GM18508 (cell line): Measurements from ENCODE around the gene PLA2G12A.

Source experiments
- ATAC-seq: cut with Tn5 transposase; IDR thresholded peaks from one replicate; pipeline ENCODE4 v1.9.1; 2021; ENCODE audit warnings: moderate number of reproducible peaks; ENCODE audit not compliant: insufficient read depth, unreplicated experiment

Gene PLA2G12A

DNA sequence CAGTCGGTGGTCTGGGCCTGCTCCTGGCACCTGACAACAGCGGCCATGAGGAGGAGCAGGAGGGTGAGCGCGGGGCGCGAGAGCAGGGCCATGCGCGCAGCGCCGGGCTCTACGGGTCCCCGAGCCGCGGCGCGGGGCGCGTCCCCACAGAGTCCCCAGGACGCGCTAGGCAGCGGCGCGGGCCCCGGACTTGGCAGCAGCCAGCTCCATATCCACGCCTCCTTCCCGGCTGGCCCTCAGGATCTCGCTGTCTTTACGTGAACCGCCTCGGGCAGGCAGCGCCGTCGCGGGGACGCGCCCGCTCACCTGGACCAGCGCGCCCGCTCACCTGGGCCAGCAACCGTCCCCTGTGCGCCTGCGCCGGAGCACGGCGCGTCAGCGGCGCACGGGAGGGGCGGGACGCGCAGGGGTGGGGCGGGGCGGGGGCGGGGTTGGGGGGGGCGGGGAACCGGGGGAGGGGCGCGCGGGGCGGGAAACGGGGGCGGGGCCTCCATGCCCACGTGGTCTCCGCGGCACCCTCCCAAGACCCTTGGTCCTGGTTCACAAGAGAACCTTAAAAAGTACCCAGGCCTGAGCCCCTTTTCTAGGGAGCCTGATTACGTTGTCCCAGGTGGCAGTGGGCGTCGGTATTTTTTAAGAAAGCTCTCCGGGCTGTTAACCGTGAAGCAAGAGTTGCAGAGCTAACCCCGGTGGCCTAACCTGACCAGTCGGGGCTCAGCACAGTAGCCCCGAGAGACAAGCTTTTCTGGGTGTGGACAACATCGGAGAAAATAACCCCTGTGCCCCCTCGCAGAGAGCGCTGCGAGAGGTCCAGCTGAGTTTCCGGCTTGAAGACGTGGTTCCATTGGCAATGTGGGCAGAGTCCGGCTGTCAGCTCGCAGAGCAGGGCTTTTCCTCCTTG is at the start of gene PLA2G12A:
Gene PLA2G12A (minus strand): TSS at position 353 of the 901 bp plus-strand sequence. CDS start 261 bp downstream, at position 92.
- ATAC-seq: peak; percentile 58

DNA sequence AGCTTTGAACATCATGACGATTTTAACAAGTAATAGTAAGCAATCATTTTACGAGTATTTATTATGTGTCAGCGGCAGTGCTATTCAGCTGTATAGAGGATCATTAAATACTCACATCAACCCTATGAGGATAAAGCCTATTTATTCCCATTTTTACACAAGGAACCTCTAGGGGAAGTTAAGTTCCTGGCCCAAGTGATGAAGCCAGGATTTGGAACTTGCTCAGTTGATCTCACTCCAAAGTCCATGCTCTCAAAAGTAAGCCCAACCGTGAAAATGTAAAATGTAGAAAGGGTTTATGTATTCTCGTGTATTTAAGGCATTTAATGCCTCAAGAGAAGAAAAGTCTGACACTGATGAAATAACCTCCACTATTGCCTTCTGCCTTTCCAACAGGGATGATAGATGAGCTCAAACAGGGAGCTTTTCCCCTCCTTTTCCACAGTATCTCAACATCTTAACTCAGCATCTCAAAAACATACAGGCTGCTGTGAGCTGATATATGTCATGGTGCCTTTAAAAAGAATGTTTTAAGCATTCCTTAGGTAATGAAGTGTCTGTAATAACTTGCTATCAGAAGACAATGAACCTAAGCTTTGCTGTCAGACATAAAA is 35.0 kb upstream of the PLA2G12A start:
- no peak for ATAC-seq

DNA sequence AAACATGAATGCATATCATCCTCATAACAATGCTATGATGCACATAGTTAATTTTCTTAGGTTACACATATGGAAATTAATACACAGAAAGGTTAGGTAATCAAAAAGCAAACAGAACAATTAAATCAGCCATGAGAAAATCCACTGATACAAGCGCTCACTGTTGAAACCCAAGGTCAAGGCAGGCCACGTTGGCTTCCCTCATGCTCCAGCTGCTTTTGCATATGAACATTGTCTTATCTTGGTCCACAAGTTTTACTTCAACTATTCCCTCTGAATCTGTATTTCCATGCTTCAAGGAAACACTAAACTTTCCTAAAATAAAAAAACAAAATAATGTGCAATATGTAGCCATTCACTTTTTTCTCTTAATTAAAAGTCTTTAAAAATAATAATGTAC is 34.5 kb upstream of the PLA2G12A start:
- no peak for ATAC-seq

DNA sequence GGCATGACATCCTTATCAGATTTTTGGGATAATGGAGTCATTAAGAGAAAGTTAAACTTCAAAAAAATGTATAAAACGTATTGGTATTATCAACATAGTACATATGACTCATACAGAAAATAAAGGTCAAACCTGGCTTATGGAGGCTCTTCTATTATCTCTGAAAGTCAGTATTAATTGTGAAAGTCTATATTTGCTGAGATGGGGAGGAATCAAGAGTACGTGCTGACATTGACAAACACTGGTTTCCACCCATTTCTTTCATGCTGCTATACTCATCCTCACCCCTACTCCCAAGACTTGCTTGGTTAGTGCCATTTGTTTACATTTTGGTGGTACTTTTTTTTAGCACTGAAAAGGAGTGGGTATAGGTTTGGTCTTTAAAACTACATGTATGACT is 30.8 kb upstream of the PLA2G12A start:
- ATAC-seq: no peak

DNA sequence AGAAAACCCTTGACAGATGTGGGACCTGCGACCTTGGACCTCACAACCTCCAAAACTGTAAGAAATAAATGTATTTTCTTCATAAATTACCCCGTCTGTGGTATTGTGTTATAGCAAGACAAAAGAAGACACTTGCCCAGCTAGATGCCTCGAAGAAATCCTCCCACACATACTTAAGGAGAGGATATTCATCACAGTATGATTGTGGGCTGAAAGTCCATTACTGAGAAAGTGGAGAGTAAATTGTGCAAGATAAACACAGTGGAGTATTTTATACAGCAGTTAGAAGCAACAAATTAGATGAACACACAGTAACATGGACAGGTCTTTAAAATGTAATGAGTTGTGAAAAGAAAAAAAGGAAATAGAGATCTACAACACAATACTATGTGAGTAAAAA is 25.8 kb upstream of the PLA2G12A start:
- no peak for ATAC-seq

DNA sequence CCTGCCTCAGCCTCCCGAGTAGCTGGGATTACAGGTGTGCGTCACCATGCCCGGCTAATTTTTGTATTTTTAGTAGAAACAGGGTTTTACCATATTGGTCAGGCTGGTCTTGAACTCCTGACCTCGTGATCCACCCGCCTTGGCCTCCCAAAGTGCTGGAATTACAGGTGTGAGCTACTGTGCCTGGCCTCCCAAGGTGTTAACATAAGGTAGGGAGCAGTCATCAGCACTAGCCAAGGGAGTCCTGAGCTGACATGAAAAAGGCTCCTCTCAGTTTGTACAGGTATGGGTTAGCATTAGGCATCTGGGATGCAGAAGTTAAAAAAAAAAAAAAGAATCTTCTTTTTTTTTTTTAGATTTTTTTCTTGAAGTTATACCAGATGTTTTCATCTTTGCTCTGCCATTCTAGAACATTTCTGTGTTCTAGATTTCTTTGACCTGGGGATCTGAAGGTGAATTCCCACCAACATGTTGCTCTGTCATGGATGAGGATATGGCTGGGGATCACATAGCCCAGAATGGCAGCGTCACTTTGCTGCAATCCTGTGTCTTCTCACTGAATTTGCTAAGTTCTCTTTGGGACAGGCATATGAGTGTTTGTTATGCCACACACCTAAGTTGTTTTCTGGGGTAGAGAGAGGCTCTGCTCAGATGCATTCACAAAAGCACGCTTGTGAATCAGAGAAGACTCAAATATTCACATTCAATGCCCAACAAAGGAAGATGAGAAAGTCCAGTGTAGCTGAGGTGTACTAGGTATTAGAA is 24.4 kb upstream of the PLA2G12A start:
- ATAC-seq: no peak

DNA sequence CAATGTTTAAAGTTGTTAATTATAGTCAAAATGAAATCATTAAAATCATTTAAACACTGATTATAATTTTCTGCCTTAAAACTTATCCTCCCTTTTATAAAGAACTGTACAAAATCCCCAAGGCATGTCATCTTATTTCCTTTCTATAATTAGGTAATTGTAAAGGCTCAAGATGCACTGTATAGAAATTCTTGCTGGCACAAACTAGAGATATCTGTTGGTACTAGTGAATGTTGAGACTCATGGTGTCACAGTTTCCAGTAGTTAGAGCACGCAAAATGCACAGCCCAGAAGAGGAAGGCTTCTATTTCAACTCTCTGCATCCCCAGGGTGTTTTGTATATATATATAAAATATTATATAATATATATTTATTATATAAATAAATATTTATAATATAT is 22.7 kb upstream of the PLA2G12A start:
- ATAC-seq: no peak

DNA sequence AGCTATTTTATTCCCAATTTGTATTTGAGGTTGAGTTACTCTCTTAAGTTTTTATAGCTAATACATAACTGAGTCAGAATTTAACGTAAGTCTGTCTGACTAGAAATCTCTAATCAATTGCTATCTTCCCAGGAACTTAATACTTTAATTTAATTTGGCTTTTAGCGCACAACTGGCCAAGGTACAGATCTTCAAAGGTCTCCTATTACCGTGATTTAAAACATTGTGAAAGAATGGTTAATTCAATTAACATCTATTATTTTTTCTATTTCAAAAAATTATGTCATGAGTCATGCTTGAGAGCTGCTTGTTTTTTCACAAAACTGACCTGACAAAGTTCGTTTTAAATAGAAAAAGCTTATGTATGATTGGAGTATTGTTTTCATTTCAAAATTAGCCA is 22.0 kb upstream of the PLA2G12A start:
- ATAC-seq: no peak

DNA sequence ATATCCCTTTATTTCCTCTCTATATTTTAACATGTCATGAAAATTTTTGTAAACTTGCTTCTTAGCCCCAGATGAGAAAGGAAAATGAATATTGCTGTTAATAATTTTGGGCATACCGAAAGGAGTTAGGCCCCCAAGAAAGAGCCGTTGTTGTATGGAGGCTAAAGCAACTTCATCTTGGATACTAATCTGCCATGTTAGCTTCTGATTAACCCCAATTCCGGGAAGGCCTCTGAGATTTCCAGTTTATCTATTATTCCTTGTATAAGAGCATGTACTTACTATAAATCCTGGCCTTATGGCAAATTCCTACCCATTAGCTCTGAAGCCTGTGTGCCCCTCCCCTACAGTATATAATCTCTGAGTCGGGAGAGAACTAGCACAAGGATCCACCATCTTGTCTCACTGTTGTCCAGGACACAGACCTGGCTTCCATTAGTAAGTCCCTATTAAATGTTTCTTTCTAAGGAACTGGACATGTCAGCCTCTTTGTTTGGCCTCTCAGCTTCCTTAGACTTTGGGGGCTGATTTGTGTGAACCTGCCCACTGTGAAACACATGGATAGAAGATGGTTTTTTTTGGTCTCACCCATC is 20.9 kb upstream of the PLA2G12A start:
- ATAC-seq: no peak

DNA sequence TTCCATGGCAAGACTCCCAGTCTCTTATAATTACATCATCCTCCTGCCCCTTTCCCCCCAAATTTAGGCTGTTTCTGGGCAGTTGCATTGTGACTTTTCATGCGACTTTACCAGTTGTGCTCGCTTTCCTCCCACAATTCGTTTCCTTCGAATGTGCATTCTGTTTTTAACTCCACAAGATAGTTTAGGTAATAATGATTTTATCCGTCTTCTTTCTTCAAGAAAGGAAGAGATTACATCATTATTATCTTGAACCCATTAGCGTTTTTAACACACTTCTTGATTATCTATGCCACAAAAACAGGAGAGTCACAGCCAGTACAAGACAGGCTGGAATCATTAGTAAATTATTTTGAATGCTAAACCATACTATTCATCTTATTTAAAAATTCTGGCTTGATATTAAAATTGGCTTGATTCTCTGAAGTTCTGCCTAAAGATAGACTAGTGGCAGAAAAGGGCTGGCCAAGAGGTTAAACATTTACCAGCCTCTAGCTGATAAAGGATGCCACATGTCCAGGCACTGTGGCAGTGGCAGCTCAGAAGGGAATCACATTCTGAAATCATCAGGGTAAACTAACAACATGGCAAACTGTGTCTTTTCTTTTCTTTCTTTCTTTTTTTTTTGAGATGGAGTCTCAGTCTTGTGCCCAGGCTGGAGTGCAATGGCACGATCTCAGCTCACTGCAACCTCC is 19.7 kb upstream of the PLA2G12A start:
- no peak for ATAC-seq

DNA sequence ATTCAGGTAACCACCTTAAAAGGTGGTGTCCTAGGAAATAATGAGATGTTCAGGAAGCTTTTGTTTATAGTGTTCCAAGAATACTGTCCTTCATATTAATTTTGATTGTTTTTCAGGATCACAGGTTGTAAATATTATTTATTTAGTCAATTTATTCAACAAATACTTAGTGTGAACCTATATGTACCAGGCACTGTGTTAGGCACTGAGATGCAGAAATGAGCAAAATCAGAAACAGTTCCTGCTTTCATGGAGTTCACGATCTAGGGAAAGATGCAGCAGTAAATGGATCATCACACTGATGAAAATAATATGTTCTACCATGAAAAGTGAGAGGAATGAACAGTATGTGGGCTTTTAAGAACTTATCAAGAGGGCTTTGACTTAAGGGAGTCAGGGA is 18.2 kb upstream of the PLA2G12A start:
- no peak for ATAC-seq

DNA sequence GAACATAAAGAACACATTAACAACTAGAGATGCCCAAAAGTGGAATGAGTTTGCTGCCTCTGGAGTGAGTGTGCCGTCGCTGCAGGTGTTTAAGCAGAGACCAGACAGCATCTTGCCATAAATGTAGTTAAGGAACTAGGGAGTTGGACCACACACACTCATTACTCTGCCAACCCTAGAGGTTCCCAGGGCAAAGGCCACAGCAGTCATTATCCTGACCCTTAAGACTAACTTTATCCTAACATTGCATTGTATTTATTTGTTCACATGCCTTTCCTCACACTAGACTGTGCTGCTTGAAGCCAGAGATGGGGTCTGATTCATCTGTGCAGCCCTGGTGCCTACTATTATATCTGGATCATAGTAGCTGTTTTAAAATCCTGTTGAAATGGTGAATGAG is 16.9 kb upstream of the PLA2G12A start:
- ATAC-seq: no peak

DNA sequence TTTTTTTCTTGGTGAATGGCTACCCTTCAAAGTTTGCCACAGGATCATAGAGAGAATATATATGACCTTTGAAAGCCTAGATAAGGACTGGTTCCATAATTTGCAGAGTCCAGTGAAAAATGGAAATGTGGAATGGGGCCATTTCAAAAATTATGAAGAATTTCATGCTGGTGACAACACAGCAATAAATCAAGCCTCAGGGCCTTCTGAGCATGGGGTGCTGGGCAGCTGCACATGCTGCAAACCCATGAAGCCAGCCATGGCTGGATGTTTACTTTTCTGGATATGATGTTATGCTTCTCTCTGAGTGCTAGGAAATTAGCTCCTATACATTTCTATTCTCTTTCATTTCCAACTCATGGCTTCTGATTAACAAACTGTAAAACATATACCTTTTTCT is 16.0 kb upstream of the PLA2G12A start:
- no peak for ATAC-seq

DNA sequence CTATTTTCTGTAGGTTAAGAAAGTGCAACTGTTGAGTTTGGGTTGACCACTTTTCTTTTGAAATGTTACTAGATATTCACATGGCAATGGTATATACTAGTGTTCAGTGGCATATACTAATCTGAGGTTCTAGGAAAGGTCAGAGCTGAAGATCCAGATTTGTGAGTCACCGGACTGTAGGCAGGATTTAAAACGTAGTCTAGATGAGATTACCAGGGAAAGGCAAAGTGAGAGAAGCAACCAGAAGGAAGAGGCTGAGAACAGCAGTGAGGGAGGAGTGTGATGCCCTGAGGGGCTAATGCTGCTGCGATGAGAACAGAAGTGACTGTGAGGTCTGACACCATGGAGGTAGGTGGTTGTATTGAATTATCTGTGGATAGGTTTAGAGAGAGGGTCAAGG is 9.7 kb upstream of the PLA2G12A start:
- no peak for ATAC-seq

DNA sequence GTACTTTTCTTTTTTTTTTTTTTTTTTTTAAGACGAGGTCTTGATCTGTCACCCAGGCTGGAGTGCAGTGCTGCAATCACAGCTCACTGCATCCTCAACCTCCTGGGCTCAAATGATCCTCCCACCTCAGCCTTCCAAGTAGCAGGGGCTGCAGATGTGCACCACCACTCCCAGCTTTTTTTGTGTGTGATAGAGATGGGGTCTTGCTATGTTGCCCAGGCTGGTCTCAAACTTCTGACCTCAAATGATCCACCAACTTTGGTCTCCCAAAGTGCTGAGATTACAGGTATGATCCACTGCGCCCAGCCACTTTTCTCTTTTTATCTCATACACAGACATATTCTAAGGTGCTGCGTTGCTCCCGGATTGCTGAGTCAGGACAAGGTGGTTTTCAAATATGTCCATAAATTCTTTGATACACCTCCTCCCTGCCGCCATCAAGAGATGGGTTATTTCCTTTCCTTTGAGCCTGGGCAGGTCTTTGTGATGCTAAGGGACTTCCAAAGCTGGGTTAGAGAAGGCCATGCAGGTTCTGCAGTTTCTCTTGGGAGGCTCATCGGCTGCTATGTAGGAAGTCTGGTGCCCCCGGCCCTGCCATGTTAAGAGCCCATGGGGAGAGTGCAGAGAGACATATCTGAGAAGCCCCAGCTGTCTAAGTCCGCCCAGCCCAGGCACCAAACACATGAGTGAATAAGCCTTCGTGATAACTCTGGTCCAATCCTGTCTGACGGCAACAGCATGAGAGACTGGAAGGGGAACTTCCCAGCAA is 8.4 kb upstream of the PLA2G12A start:
- ATAC-seq: no peak

DNA sequence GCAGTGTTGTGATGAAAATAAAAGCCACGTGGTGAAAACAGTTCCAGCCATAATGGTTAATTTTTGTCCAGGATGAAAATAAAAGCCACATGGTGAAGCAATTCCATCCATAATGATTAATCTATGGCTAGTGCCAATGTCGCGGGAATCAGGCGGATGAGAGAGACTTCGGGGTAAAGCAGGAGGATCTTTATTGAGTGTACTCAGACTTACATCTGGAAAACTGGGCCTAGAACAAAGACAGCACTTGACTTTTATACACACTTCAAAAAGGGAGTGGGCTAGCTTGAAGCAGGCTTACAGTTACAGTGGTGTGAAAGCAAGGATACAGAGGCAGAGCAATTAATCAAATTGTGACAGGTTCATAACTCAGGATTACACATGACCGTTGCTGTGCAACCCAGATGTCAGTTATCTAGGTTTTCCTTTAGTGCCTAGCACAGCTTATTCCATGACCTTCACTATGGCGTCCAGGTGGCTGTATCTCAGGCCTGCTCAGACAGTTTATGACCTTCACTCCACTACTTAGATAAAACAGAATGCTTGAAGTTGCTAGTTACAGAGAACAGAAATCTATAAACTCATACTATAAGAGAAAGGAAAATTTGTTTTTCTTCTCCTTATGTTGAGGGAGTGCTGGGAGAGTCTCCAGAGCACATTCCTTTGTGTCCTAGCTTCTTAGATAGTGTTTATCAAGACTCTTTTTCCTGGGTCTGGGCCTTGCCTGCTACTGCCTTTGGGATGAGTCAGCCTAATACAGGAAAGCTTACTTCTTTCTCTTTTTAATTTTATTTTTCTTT is 5.9 kb upstream of the PLA2G12A start:
- no peak for ATAC-seq

DNA sequence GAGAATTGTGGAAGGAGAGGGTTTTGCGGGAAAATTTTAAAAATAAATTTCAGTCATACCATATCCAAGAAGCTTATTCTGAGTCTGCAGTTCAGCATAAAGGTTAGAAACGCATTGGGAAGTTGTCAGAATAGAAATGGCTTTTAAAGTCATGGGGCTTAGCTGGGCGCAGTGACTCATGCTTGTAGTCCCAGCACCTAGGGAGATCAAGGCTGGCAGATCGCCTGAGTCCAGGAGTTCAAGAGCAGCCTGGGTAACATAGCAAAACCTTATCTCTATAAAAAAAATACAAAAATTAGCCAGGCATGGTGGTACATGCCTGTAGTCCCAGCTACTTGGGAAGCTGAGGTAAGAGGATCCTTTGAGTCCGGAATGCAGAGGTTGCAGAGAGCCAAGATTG is 3.9 kb upstream of the PLA2G12A start:
- ATAC-seq: no peak

DNA sequence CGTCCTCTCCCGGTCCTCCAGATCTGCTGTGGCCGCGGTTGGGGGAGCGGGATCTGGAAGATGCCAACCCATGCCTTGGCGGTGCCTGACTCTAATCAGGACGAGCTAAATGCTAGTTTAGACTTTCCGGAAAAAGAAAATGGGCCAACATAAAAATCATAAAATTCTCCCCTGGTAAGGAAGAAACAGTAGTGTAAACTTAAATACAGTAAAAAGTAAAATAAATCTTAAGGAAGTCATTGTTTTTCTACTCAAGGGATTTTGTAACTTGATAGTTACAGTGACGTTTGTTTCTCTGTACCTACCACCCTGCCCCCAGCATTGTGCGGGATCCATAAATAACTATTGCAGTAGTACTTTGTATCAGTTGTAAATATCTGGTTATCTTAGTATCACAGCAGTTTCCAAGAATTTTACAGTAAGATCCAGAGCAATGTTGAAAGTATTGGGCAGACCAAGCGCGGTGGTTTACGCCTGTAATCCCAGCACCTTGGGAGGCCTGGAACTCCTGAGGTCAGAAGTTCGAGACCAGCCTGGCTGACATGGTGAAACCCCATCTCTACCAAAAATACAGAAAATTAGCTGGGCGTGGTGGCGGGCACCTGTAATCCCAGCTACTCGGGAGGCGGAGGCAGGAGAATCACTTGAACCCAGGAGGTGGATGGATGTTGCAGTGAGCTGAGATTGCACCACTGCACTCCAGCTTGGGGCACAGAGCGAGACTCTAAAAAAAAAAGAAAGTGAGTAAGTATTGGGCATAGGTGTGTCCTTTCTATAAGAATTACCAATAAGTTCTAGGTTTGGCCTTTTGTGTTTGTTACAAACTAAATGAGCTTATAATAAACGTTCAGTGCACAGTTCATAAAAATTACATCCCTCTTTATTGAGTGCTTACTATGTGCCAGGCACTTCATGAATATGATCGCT is 1.0 kb upstream of the PLA2G12A start:
- no peak for ATAC-seq
